ENCODE data around the gene HABP2. TPM values are rescaled to one million over a fixed set of nuclear protein-coding genes. Genes with fewer than 3 reads are reported as not detected.

Gene HABP2
- total and polyA plus RNA-seq, 2 of the 4 experiments (the other 2 are of a cell fraction), result not detected

DNA sequence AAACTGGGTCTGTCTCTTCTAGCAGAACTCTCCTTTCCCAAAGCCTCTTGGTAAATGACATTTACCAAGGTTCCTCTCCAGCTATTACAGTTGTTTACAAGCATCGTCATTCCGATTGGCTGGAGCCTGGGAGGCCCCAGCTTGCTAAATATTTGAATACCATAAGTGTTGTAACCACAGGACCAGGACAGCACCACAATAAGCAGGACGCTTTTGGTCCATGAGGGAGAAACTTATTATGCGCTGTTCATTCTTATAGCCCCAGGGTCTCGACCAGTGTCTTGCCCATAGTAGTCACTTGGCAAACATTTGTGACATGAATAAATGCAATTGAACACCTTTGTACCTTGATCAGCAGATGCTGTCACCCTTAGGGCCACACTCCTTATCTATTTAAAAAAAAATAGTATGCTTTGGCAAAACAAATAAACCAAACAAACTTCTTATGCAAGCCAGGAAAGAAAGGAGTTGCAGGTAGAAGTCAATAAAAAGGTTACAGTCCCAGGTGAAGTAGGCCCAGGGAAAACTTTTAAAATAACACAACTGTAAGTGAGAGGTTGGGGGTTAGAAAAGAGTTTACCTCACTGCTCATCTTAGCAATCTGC is 78.2 kb downstream of the HABP2 start:
- H2BK15ac ChIP-seq (ENCODE audit: low read depth, low read length), result no peak overlapping the region
- POLR2A ChIA-PET (ENCODE audit: unreplicated experiment), result no interaction called here
- DNase-seq, result no peak

More for the DNA sequence above, 78.2 kb downstream of the HABP2 start:
- Histone ChIP-seq H2BK20ac (ENCODE audit: low read depth, low read length) (no peak overlapping the region), H3K56ac (ENCODE audit: extremely low read depth, insufficient read depth, low read length) (no peak overlapping the region), H3K79me1 (ENCODE audit: low read depth in 1 of 2, low read length in 2 of 2) (no peaks in the 10 kb centered on the region), H3K9me1 (ENCODE audit: insufficient read depth, low read length) (no peaks in the 10 kb centered on the region), H3K14ac (replicated peaks; ENCODE audit: low read depth, low read length) (no peak overlapping the region), H3K4me2 (ENCODE audit: low read depth, low read length) (no peak overlapping the region), H2BK5ac (ENCODE audit: low read depth, low read length, poor library complexity, severe bottlenecking) (no peak overlapping the region), H4K5ac (ENCODE audit: low read depth, low read length) (no peak overlapping the region), H3K9me3 (ENCODE audit: control insufficient read depth, insufficient read depth, low read length) (no peaks in the 10 kb centered on the region), H3K27ac (ENCODE audit: insufficient read depth, low read length) (no peak overlapping the region), H2AFZ (replicated peaks; ENCODE audit: low read length, poor library complexity) (no peak overlapping the region), H3K9ac (ENCODE audit: low read depth, low read length) (no peak overlapping the region), H4K20me1 (ENCODE audit: insufficient read depth, low read length) (no peaks in the 10 kb centered on the region), H3K4me1 (ENCODE audit: control insufficient read depth, insufficient read depth, low read length) (no peaks in the 10 kb centered on the region), H3K27me3 (ENCODE audit: control insufficient read depth, insufficient read depth, low read length) (peaks cover 7% of the 10 kb centered on the region), H2AK5ac (ENCODE audit: low read depth, low read length) (no peak overlapping the region), H3K23ac (ENCODE audit: low read depth, low read length) (no peak overlapping the region), H4K91ac (ENCODE audit: insufficient read depth, low read depth, low read length) (no peak overlapping the region), H4K8ac (ENCODE audit: low read depth in 2 of 2, low read length in 2 of 2) (no peak overlapping the region), H3K4ac (ENCODE audit: low read depth, low read length) (no peak overlapping the region), H3K18ac (ENCODE audit: low read depth, low read length) (no peak overlapping the region), H3K4me3 (ENCODE audit: insufficient read depth, low read depth, low read length) (no peak overlapping the region), H2AK9ac (replicated peaks; ENCODE audit: low read depth, low read length, poor library complexity) (no peak overlapping the region), H3K36me3 (ENCODE audit: control insufficient read depth, insufficient read depth, low read length) (no peaks in the 10 kb centered on the region), H2BK120ac (ENCODE audit: low read depth, low read length) (no peak overlapping the region)
- TF ChIP-seq, protein P1, sequence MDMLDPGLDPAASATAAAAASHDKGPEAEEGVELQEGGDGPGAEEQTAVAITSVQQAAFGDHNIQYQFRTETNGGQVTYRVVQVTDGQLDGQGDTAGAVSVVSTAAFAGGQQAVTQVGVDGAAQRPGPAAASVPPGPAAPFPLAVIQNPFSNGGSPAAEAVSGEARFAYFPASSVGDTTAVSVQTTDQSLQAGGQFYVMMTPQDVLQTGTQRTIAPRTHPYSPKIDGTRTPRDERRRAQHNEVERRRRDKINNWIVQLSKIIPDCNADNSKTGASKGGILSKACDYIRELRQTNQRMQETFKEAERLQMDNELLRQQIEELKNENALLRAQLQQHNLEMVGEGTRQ (IDR thresholded peaks at IDR 0.05; ENCODE audit: low read depth, low read length), result no peak
- no peak for TF ChIP-seq CHD1 (IDR thresholded peaks at IDR 0.05; ENCODE audit: low read depth, low read length)
- TF ChIP-seq FOS (IDR thresholded peaks at IDR 0.05; ENCODE audit: low read depth, low read length), result no peak
- TF ChIP-seq MAZ (IDR thresholded peaks at IDR 0.05; ENCODE audit: borderline replicate concordance, low read depth, low read length), result no peak
- no peak for TF ChIP-seq RAD21 (IDR thresholded peaks at IDR 0.05; ENCODE audit: low read length)
- TF ChIP-seq POLR2A (IDR thresholded peaks at IDR 0.05; ENCODE audit: low read depth, low read length), result no peak
- TF ChIP-seq MAFK (IDR thresholded peaks at IDR 0.05; ENCODE audit: low read depth, low read length), result no peak
- no peak for TF ChIP-seq NFE2L2 (IDR thresholded peaks at IDR 0.05; ENCODE audit: low read depth, low read length)
- no peak for TF ChIP-seq SMC3 (IDR thresholded peaks at IDR 0.05; ENCODE audit: low read depth, low read length)
- TF ChIP-seq RCOR1 (IDR thresholded peaks at IDR 0.05; ENCODE audit: insufficient replicate concordance, low read length), result no peak
- no peak for TF ChIP-seq BHLHE40 (IDR thresholded peaks at IDR 0.05; ENCODE audit: low read depth, low read length)
- CTCF ChIA-PET, result no interaction called here
- BruUV-seq (replicated peaks), result no TSS peak
- dilution Hi-C loops (cut with HindIII; ENCODE audit: low sequenced_read_pairs, unreplicated experiment) (no loop called here), intact Hi-C loops (cut with micrococcal nuclease) (no loop called here), in situ Hi-C loops (cut with MboI; ENCODE audit: low sequenced_read_pairs) (no loop called here)
- WGBS, 2 experiments (ENCODE audit: extremely low coverage in 2 of 2, insufficient read length in 1 of 2), result no CpG with 5 or more reads among the region's 5 CpGs
- no peak for ATAC-seq (ENCODE audit: low read depth)

Measured in IMR-90 (cell line).